ENCODE data around the gene ATL2.

DNA sequence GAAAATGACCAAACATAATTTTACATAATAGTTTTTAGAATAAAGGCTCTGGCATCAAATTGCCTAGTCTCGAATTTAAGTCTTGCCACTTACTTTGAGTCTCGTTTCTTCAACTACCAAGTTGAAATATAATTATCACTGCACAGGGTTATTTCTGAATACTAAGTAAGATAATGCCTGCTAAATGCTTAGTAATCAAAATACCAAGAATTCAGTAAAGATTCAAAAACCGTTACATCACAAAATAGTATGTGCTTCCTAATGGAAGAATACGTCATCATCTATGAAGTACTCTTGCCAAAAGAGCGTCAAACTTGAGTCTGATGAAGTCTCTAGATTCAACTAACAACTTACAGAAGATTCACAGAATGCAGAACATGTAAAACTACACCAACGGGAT is 40.5 kb downstream of the ATL2 start:
- TF ChIP-seq POLR2AphosphoS5 (IDR thresholded peaks at IDR 0.05; ENCODE audit: low read depth, low read length) (no peak), TAF1 (IDR thresholded peaks at IDR 0.05; ENCODE audit: low read depth, low read length) (no peak)

Data from GM12891 (cell line).